Measurements from ENCODE around the gene SENP6.
"Not testable (repeated sequence)": the region's sequence is repeated elsewhere in the genome, so short reads cannot be mapped to it uniquely, and the experiment has no call there.

SENP6 gene, protein sequence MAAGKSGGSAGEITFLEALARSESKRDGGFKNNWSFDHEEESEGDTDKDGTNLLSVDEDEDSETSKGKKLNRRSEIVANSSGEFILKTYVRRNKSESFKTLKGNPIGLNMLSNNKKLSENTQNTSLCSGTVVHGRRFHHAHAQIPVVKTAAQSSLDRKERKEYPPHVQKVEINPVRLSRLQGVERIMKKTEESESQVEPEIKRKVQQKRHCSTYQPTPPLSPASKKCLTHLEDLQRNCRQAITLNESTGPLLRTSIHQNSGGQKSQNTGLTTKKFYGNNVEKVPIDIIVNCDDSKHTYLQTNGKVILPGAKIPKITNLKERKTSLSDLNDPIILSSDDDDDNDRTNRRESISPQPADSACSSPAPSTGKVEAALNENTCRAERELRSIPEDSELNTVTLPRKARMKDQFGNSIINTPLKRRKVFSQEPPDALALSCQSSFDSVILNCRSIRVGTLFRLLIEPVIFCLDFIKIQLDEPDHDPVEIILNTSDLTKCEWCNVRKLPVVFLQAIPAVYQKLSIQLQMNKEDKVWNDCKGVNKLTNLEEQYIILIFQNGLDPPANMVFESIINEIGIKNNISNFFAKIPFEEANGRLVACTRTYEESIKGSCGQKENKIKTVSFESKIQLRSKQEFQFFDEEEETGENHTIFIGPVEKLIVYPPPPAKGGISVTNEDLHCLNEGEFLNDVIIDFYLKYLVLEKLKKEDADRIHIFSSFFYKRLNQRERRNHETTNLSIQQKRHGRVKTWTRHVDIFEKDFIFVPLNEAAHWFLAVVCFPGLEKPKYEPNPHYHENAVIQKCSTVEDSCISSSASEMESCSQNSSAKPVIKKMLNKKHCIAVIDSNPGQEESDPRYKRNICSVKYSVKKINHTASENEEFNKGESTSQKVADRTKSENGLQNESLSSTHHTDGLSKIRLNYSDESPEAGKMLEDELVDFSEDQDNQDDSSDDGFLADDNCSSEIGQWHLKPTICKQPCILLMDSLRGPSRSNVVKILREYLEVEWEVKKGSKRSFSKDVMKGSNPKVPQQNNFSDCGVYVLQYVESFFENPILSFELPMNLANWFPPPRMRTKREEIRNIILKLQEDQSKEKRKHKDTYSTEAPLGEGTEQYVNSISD

DNA sequence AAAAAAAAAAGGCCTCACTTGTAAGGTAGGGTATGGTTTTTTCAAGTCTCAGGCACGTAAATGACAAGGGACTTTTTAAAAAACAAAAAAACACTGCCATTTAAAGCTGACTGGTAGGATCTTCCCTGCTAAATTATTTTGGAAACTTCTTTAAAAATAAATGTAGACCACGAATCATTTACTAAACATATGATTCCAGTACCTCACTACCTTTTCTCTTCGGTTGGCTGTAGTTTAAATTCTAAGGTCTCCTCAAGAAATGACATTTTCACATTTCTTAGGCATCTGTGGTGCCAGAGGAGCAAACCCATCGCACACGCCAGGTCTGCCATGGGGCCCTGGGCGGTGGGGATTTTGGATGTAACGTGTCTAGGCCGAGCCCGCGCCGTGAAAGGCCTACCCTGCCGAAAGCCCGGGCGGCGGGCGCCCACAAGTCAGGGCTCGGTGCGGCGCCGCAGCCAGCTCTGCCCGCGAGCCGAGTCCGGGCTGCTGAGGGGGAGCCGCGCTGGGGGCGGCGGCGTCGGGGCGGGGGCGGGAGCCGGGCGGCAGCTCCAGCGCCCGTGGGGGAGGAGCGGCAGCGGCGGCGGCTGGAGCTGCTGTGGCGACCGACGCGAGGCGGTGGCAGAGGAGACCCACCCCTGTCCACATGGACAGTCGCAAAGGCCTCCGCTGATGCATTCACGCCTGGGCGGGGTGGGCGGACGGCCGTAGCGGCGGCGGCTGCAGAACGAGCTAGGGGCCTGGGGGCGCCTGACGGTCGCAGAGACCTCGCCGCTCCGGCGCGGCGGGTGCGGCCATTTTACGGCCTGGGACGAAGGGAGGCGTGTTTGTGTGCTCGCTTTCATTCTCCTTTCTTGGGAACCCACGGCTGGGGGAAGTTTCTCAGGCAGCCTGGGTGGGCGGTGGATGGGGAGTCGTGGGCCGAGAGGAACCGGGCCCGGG lies at the start of gene SENP6:
Gene SENP6, plus strand, starts transcription at position 577 of the 942 bp plus-strand sequence. CDS start 645 bp downstream, outside the sequence.
- Histone ChIP-seq H3K4me1 (ENCODE audit: control insufficient read depth in 5 of 5, insufficient read depth in 5 of 5, low read length in 5 of 5) (peaks cover 0 to 28% (median 25%) of the 10 kb centered on the region in 5 donors), H3K36me3 (ENCODE audit: control insufficient read depth in 5 of 5, insufficient read depth in 5 of 5, low read length in 5 of 5) (no peaks in the 10 kb centered on the region), H3K9me3 (ENCODE audit: control insufficient read depth in 5 of 5, low read length in 5 of 5) (no peaks in the 10 kb centered on the region), H3K4me3 (ENCODE audit: low read depth in 1 of 5, low read length in 5 of 5) (peak within 1 kb of the TSS; percentile 90 to 95 (median 94)), H3K27me3 (ENCODE audit: control insufficient read depth in 5 of 5, insufficient read depth in 4 of 5, low read length in 5 of 5) (no peaks in the 10 kb centered on the region), H3K27ac (ENCODE audit: low read depth, low read length) (peak within 1 kb of the TSS; percentile 97), H3K9ac (ENCODE audit: low read length in 5 of 5) (peak within 1 kb of the TSS; percentile 91 to 98 (median 94))

DNA sequence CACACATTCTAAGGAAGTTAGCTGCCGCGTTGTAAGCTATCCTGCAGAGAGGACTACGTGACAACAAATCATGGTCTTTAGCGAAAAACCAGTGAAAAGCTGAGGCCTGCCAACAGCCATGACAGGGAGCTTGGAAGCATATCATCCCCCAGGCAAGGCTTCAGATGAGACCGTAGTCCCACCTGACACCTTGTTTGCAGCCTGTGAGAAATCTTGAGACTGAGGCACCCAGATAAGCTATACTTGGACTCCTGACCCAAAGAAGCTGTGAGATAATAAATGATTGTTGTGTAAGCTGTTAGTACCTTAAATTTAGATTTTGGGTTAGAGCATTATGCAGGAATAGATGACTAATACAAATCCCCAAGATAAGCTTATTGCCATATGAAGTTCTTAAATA lies 45.4 kb upstream of the SENP6 start:
- H3K9me3 ChIP-seq (ENCODE audit: control insufficient read depth in 5 of 5, low read length in 5 of 5), result no peaks in the 10 kb centered on the region
- H3K9ac ChIP-seq (ENCODE audit: low read length in 5 of 5), result no peak overlapping the region
- no peaks in the 10 kb centered on the region for H3K36me3 ChIP-seq (ENCODE audit: control insufficient read depth in 5 of 5, insufficient read depth in 5 of 5, low read length in 5 of 5)
- no peaks in the 10 kb centered on the region for H3K27me3 ChIP-seq (ENCODE audit: control insufficient read depth in 5 of 5, insufficient read depth in 4 of 5, low read length in 5 of 5)
- H3K27ac ChIP-seq (ENCODE audit: low read depth, low read length), result no peak overlapping the region
- H3K4me1 ChIP-seq (ENCODE audit: control insufficient read depth in 5 of 5, insufficient read depth in 5 of 5, low read length in 5 of 5), result no peaks in the 10 kb centered on the region
- H3K4me3 ChIP-seq (ENCODE audit: low read depth in 1 of 5, low read length in 5 of 5), result no peak overlapping the region

DNA sequence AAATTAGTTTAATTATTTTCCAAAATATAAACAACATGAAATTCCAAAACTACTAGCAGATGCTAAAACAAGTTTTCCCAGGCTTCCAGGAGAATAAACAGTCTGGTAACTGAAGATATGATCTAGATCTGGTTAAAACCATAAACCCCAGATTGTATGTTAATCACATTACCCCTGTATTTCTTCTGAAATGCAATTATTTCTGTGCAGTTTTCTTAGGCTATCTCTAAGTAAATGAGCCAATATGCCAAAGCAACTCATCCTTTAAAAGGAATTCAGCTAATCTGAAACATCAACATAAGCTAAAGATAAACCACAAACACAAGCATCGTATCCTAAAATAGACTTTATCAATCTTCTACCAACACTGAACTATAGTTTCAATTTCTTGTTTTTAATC lies 44.6 kb upstream of the SENP6 start:
- H3K36me3 ChIP-seq (ENCODE audit: control insufficient read depth in 5 of 5, insufficient read depth in 5 of 5, low read length in 5 of 5), result no peaks in the 10 kb centered on the region
- H3K9ac ChIP-seq (ENCODE audit: low read length in 5 of 5), result no peak overlapping the region
- H3K27ac ChIP-seq (ENCODE audit: low read depth, low read length), result no peak overlapping the region
- no peaks in the 10 kb centered on the region for H3K9me3 ChIP-seq (ENCODE audit: control insufficient read depth in 5 of 5, low read length in 5 of 5)
- H3K27me3 ChIP-seq (ENCODE audit: control insufficient read depth in 5 of 5, insufficient read depth in 4 of 5, low read length in 5 of 5), result no peaks in the 10 kb centered on the region
- H3K4me3 ChIP-seq (ENCODE audit: low read depth in 1 of 5, low read length in 5 of 5), result no peak overlapping the region
- H3K4me1 ChIP-seq (ENCODE audit: control insufficient read depth in 5 of 5, insufficient read depth in 5 of 5, low read length in 5 of 5), result no peaks in the 10 kb centered on the region

DNA sequence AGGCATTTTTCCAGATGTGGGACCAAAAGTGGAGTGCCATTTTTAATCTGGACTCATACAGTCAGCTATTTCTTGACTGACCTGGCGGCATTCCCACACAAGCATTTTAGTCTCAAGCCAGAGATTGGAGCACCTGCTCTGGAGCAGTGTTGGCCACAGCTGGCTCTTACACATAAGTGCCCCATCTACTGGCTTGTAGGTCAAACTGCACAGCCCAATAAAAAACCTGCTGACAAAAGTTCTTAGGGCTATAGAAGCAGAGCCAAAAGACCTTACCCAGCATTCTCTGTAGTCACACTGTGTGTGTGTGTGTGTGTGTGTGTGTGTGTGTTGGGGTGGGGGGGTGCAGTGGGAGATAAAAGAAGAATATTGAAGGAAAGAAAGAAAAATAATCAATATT lies 38.6 kb upstream of the SENP6 start:
- no peak overlapping the region for H3K4me3 ChIP-seq (ENCODE audit: low read depth in 1 of 5, low read length in 5 of 5)
- H3K9ac ChIP-seq (ENCODE audit: low read length in 5 of 5), result no peak overlapping the region
- no peaks in the 10 kb centered on the region for H3K4me1 ChIP-seq (ENCODE audit: control insufficient read depth in 5 of 5, insufficient read depth in 5 of 5, low read length in 5 of 5)
- peaks cover 0 to 6% (median 5%) of the 10 kb centered on the region in 5 donors for H3K9me3 ChIP-seq (ENCODE audit: control insufficient read depth in 5 of 5, low read length in 5 of 5)
- no peaks in the 10 kb centered on the region for H3K36me3 ChIP-seq (ENCODE audit: control insufficient read depth in 5 of 5, insufficient read depth in 5 of 5, low read length in 5 of 5)
- no peak overlapping the region for H3K27ac ChIP-seq (ENCODE audit: low read depth, low read length)
- no peaks in the 10 kb centered on the region for H3K27me3 ChIP-seq (ENCODE audit: control insufficient read depth in 5 of 5, insufficient read depth in 4 of 5, low read length in 5 of 5)

DNA sequence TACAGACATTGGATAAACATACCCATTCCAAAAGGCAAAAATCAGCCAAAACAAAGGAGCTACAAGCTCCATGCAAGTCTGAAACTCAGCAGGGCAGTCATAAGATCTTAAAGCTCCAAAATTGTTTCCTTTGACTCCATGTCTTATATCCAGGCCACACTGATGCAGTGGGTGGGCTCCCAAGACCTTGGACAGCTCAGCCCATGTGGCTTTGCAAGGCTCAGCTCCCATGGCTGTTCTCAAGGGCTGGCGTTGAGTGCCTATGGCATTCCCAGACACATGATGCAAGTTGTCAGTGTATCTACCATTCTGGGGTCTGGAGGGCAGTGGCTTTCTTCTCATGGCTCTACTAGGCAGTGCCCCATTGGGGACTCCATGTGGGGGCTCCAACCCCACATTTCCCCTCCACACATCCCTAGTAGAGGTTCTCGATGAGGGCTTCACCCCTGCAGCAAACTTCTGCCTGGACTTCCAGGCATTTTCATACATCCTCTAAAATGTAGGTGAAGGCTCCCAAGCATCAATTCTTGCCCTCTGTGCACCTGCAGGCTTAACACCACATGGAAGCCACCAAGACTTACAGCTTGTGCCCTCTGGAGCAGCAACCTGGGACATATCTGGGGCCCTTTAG lies 35.4 kb upstream of the SENP6 start:
- H3K4me1 ChIP-seq (ENCODE audit: control insufficient read depth in 5 of 5, insufficient read depth in 5 of 5, low read length in 5 of 5), result no peaks in the 10 kb centered on the region
- no peaks in the 10 kb centered on the region for H3K27me3 ChIP-seq (ENCODE audit: control insufficient read depth in 5 of 5, insufficient read depth in 4 of 5, low read length in 5 of 5)
- no peak overlapping the region for H3K27ac ChIP-seq (ENCODE audit: low read depth, low read length)
- peaks cover 0 to 6% (median 5%) of the 10 kb centered on the region in 5 donors for H3K9me3 ChIP-seq (ENCODE audit: control insufficient read depth in 5 of 5, low read length in 5 of 5)
- H3K9ac ChIP-seq (ENCODE audit: low read length in 5 of 5), result no peak overlapping the region
- H3K4me3 ChIP-seq (ENCODE audit: low read depth in 1 of 5, low read length in 5 of 5), result no peak overlapping the region
- H3K36me3 ChIP-seq (ENCODE audit: control insufficient read depth in 5 of 5, insufficient read depth in 5 of 5, low read length in 5 of 5), result no peaks in the 10 kb centered on the region

DNA sequence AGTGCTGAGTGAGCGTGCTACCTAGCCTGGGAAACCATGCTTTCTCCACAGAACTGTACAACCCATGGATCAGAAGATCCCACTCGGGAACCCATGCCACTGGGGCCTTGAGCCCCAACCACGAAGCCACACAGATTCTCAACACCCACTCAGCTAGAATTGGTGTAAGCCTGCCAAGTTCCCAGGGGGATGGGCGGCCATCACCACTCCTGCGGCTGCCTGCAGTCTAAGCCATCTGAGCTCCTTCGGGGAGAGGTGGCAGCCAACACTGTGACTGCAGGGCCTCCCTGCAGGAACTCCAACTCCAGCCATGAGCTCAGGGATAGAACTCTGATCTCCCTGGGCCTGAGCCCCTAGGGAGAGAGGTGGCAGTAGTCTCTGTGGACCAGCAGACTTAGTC lies 33.6 kb upstream of the SENP6 start:
- Histone ChIP-seq H3K9ac (ENCODE audit: low read length in 5 of 5) (no peak overlapping the region), H3K4me1 (ENCODE audit: control insufficient read depth in 5 of 5, insufficient read depth in 5 of 5, low read length in 5 of 5) (no peaks in the 10 kb centered on the region), H3K4me3 (ENCODE audit: low read depth in 1 of 5, low read length in 5 of 5) (no peak overlapping the region), H3K27ac (ENCODE audit: low read depth, low read length) (no peak overlapping the region), H3K36me3 (ENCODE audit: control insufficient read depth in 5 of 5, insufficient read depth in 5 of 5, low read length in 5 of 5) (no peaks in the 10 kb centered on the region), H3K27me3 (ENCODE audit: control insufficient read depth in 5 of 5, insufficient read depth in 4 of 5, low read length in 5 of 5) (no peaks in the 10 kb centered on the region), H3K9me3 (ENCODE audit: control insufficient read depth in 5 of 5, low read length in 5 of 5) (peaks cover 0 to 6% (median 5%) of the 10 kb centered on the region in 5 donors)

DNA sequence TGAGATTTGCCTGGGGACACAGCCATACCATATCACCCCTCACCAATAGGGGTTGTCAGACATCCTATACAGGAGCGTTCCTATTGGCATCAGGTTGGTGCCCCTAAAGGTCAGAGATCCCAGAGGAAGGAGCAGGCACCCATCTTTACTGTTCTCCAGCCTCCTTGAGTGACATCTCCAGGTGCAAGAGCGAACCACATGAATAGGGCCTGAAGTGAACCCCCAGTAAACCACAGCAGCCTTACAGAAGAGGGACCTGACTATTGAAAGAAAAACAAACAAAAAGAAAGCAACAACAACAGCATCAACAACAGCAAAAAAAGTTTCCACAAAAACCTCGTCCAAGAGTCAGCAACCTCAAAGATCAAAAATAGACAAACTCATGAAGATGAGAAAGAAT lies 32.7 kb upstream of the SENP6 start:
- no peak overlapping the region for H3K9ac ChIP-seq (ENCODE audit: low read length in 5 of 5)
- H3K4me1 ChIP-seq (ENCODE audit: control insufficient read depth in 5 of 5, insufficient read depth in 5 of 5, low read length in 5 of 5), result no peaks in the 10 kb centered on the region
- H3K36me3 ChIP-seq (ENCODE audit: control insufficient read depth in 5 of 5, insufficient read depth in 5 of 5, low read length in 5 of 5), result no peaks in the 10 kb centered on the region
- H3K9me3 ChIP-seq (ENCODE audit: control insufficient read depth in 5 of 5, low read length in 5 of 5), result peaks cover 0 to 6% (median 5%) of the 10 kb centered on the region in 5 donors
- H3K27me3 ChIP-seq (ENCODE audit: control insufficient read depth in 5 of 5, insufficient read depth in 4 of 5, low read length in 5 of 5), result no peaks in the 10 kb centered on the region
- H3K27ac ChIP-seq (ENCODE audit: low read depth, low read length), result no peak overlapping the region
- H3K4me3 ChIP-seq (ENCODE audit: low read depth in 1 of 5, low read length in 5 of 5), result no peak overlapping the region

DNA sequence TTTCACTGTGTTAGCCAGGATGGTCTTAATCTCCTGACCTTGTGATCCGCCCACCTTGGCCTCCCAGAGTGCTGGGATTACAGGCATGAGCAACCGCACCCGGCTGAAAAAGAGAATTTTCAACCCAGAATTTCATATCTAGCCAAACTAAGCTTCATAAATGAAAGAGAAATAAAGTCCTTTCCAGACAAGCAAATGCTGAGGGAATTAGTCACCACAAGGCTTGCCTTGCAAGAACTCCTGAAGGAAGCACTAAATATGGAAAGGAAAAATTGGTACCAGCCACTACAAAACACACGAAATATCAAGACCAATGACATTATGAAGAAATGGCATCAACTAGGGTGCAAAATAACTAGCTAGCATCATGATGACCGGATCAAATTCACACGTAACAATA lies 31.0 kb upstream of the SENP6 start:
- not testable (repeated sequence) for H3K27me3 ChIP-seq (ENCODE audit: control insufficient read depth in 5 of 5, insufficient read depth in 4 of 5, low read length in 5 of 5); H3K4me3 ChIP-seq (ENCODE audit: low read depth in 1 of 5, low read length in 5 of 5); H3K27ac ChIP-seq (ENCODE audit: low read depth, low read length); H3K4me1 ChIP-seq (ENCODE audit: control insufficient read depth in 5 of 5, insufficient read depth in 5 of 5, low read length in 5 of 5); H3K9me3 ChIP-seq (ENCODE audit: control insufficient read depth in 5 of 5, low read length in 5 of 5); H3K36me3 ChIP-seq (ENCODE audit: control insufficient read depth in 5 of 5, insufficient read depth in 5 of 5, low read length in 5 of 5); H3K9ac ChIP-seq (ENCODE audit: low read length in 5 of 5)

DNA sequence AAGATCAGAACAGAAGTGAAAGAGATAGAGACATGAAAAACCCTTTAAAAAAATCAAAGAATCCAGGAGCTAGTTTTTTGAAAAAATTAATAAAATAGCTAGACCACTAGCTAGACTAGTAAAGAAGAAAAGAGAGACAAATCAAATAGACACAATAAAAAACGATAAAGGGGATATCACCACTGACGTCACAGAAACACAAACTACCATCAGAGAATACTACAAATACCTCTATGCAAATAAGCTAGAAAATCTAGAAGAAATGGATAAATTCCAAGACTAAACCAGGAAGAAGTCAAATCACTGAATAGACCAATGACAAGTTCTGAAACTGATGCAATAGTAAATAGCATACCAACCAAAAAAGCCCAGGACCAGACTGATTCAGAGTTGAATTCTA lies 29.6 kb upstream of the SENP6 start:
- H3K36me3 ChIP-seq (ENCODE audit: control insufficient read depth in 5 of 5, insufficient read depth in 5 of 5, low read length in 5 of 5), result no peaks in the 10 kb centered on the region
- no peak overlapping the region for H3K27ac ChIP-seq (ENCODE audit: low read depth, low read length)
- no peaks in the 10 kb centered on the region for H3K4me1 ChIP-seq (ENCODE audit: control insufficient read depth in 5 of 5, insufficient read depth in 5 of 5, low read length in 5 of 5)
- no peaks in the 10 kb centered on the region for H3K27me3 ChIP-seq (ENCODE audit: control insufficient read depth in 5 of 5, insufficient read depth in 4 of 5, low read length in 5 of 5)
- no peak overlapping the region for H3K4me3 ChIP-seq (ENCODE audit: low read depth in 1 of 5, low read length in 5 of 5)
- no peaks in the 10 kb centered on the region for H3K9me3 ChIP-seq (ENCODE audit: control insufficient read depth in 5 of 5, low read length in 5 of 5)
- H3K9ac ChIP-seq (ENCODE audit: low read length in 5 of 5), result no peak overlapping the region

Data from subcutaneous abdominal adipose tissue (tissue), 5 donors.